MCF 10A (cell line): ENCODE results near the gene MTA2. TPM values are rescaled to one million over a fixed set of nuclear protein-coding genes. Genes with fewer than 3 reads are reported as not detected.
"Not testable (repeated sequence)": the region's sequence is repeated elsewhere in the genome, so short reads cannot be mapped to it uniquely, and the experiment has no call there.

Experiments
- BruUV-seq: library from RNA; stranded (reverse); fragments of 400-500 nt; replicated peaks from 2 replicates; lab custom pipeline; 2021; lab: Mats Ljungman, UMichigan
- CTCF ChIA-PET: fragments of 300-600 bp; sonication (Branson Sonifier 250); formaldehyde crosslinking; extraction: SDS; loops from one replicate; lab custom pipeline; 2021; ENCODE audit warnings: antibody characterized with exemption, inconsistent platforms; lab: Yijun Ruan, JAX
- POLR2A ChIA-PET: fragments of 300-600, 350-650 bp; sonication (Branson Sonifier 250); formaldehyde crosslinking; extraction: SDS; loops from one replicate; lab custom pipeline; 2020; ENCODE audit warnings: antibody characterized with exemption, inconsistent platforms; lab: Yijun Ruan, JAX
- DNase-seq: peaks from one replicate; pipeline ENCODE4 v3.0.0-alpha.2; 2018; ENCODE audit not compliant: unreplicated experiment
- H3K27ac Mint-ChIP-seq: one replicate; pipeline ENCODE4 v1.8.0; 2022; ENCODE audit warnings: mild to moderate bottlenecking, low read depth, mixed read lengths; ENCODE audit not compliant: unreplicated experiment
- H3K27me3 Mint-ChIP-seq: one replicate; pipeline ENCODE4 v1.8.0; 2022; ENCODE audit warnings: mixed read lengths; ENCODE audit not compliant: insufficient read depth, unreplicated experiment
- H3K36me3 Mint-ChIP-seq: one replicate; pipeline ENCODE4 v1.8.0; 2022; ENCODE audit warnings: mild to moderate bottlenecking, moderate library complexity, mixed read lengths; ENCODE audit not compliant: insufficient read depth, unreplicated experiment
- H3K4me1 Mint-ChIP-seq: one replicate; pipeline ENCODE4 v1.8.0; 2022; ENCODE audit warnings: mixed read lengths; ENCODE audit not compliant: insufficient read depth, unreplicated experiment
- H3K4me3 Mint-ChIP-seq: one replicate; pipeline ENCODE4 v1.8.0; 2022; ENCODE audit warnings: mild to moderate bottlenecking, moderate library complexity, mixed read lengths; ENCODE audit not compliant: unreplicated experiment
- H3K9me3 Mint-ChIP-seq: one replicate; pipeline ENCODE4 v1.8.0; 2022; ENCODE audit warnings: mixed read lengths; ENCODE audit not compliant: unreplicated experiment
- CTCF ChIP-seq: fragments of 200-600 bp; IDR thresholded peaks from one replicate; pipeline ENCODE4 v1.8.0; 2022; ENCODE audit warnings: antibody characterized with exemption, mild to moderate bottlenecking; ENCODE audit not compliant: unreplicated experiment
- intact Hi-C: fragments of 100-400 bp; cut with micrococcal nuclease; formaldehyde crosslinking; loops from 2 replicates; pipeline ENCODE4 v1.14.1; 2022
- total RNA-seq: library from RNA; stranded (reverse); gene quantifications from 2 replicates; pipeline ENCODE4 v1.2.3, GENCODE V29; 2022

Gene MTA2
- total RNA-seq, 1 experiment from 2014 or later, result 176 TPM

- POLR2A ChIA-PET, result interaction anchor here (0.6 to 6.9 kb wide), 51 partner anchors 9 to 996 kb away, joined by 3 to 164 read pairs (median 6); partner anchors contain the start of genes AHNAK, B3GAT3, C11orf98 and CSKMT
- CTCF ChIA-PET, result interaction anchor here (0.7 to 1.3 kb wide), 8 partner anchors 15 to 179 kb away, joined by 3 to 5 read pairs (median 4); no protein-coding TSS in a partner anchor
- Mint-ChIP-seq H3K27me3 (no peaks in the 10 kb centered on the region), H3K4me3 (peak within 1 kb of the TSS; percentile 100), H3K36me3 (peaks cover 76% of the 10 kb centered on the region), H3K4me1 (peaks cover 30% of the 10 kb centered on the region), H3K27ac (peak within 1 kb of the TSS; percentile 100), H3K9me3 (no peaks in the 10 kb centered on the region)
- BruUV-seq, result no TSS peak
- intact Hi-C loops, result loop anchor here (1.0 to 5.0 kb wide), 2 partner anchors 18 to 39 kb away; partner anchors contain the start of genes EML3, ROM1 and TUT1
- TF ChIP-seq CTCF, result no peak
- peak; percentile 100 for DNase-seq
Observed at GRCh38 chr11:62573592-62574362, 27.9 kb downstream of the MTA2 start, which contains the start of gene EEF1G. Gene EEF1G (minus strand): TSS chr11:62573891. CDS start chr11:62573842, 49 bp downstream.

- ChIA-PET POLR2A (interaction anchor here (0.5 to 6.9 kb wide), 54 partner anchors 8 to 1593 kb away, joined by 3 to 164 read pairs (median 6); partner anchors contain the start of genes AHNAK, B3GAT3, C11orf98 and CSKMT), CTCF (interaction anchor here (0.6 to 1.6 kb wide), 11 partner anchors 13 to 178 kb away, joined by 3 to 8 read pairs (median 4); no protein-coding TSS in a partner anchor)
- H3K9me3 Mint-ChIP-seq, result no peaks in the 10 kb centered on the region
- no peaks in the 10 kb centered on the region for H3K27me3 Mint-ChIP-seq
- intact Hi-C loops, result loop anchor here (5.0 kb wide), 1 partner anchor 39 kb away; the partner anchor contains the start of genes EML3 and ROM1
- H3K4me3 Mint-ChIP-seq, result peak overlapping the region; percentile 100
- BruUV-seq, result TSS peak; percentile 65
- TF ChIP-seq CTCF, result no peak
- peak; percentile 25 for DNase-seq
- H3K27ac Mint-ChIP-seq, result peak overlapping the region; percentile 100
- peaks cover 76% of the 10 kb centered on the region for H3K36me3 Mint-ChIP-seq
- peaks cover 30% of the 10 kb centered on the region for H3K4me1 Mint-ChIP-seq
Observed at GRCh38 chr11:62573006-62573591, 28.6 kb downstream of the MTA2 start.

GRCh38 chr11:62572431-62572830 is 29.2 kb downstream of the MTA2 start:
- TF ChIP-seq CTCF, result no peak
- Mint-ChIP-seq H3K27ac (peak overlapping the region; percentile 100), H3K36me3 (peaks cover 76% of the 10 kb centered on the region), H3K4me1 (peaks cover 33% of the 10 kb centered on the region), H3K4me3 (peak overlapping the region; percentile 100), H3K27me3 (no peaks in the 10 kb centered on the region), H3K9me3 (no peaks in the 10 kb centered on the region)
- no peak for DNase-seq
- BruUV-seq, result no TSS peak
- ChIA-PET POLR2A (interaction anchor here (0.5 to 6.9 kb wide), 20 partner anchors 9 to 1594 kb away, joined by 3 to 164 read pairs (median 3); partner anchors contain the start of genes AHNAK, B3GAT3, C11orf98 and CSKMT), CTCF (interaction anchor here (0.6 to 1.6 kb wide), 7 partner anchors 12 to 178 kb away, joined by 3 to 8 read pairs (median 4); no protein-coding TSS in a partner anchor)
- intact Hi-C loops, result loop anchor here (5.0 kb wide), 1 partner anchor 40 kb away; the partner anchor contains the start of genes EML3 and ROM1

- Mint-ChIP-seq H3K4me3 (peak overlapping the region; percentile 100), H3K27ac (peak overlapping the region; percentile 100), H3K36me3 (peaks cover 76% of the 10 kb centered on the region), H3K4me1 (peaks cover 42% of the 10 kb centered on the region)
- H3K9me3 Mint-ChIP-seq, DNase-seq, BruUV-seq, H3K27me3 Mint-ChIP-seq: not testable (repeated sequence)
- CTCF ChIA-PET, result interaction anchor here (1.0 to 2.3 kb wide), 5 partner anchors 8 to 71 kb away, joined by 3 to 14 read pairs (median 5); no protein-coding TSS in a partner anchor
- POLR2A ChIA-PET, result interaction anchor here (0.6 to 6.9 kb wide), 5 partner anchors 11 to 1737 kb away, joined by 3 to 164 read pairs (median 28); partner anchors contain the start of genes AHNAK and TUT1
- intact Hi-C loops, result loop anchor here (5.0 kb wide), 1 partner anchor 41 kb away; the partner anchor contains the start of genes EML3 and ROM1
Observed at GRCh38 chr11:62571493-62571892, 30.2 kb downstream of the MTA2 start.

GRCh38 chr11:62570903-62571302 is 30.8 kb downstream of the MTA2 start:
- not testable (repeated sequence) for H3K27me3 Mint-ChIP-seq, DNase-seq, BruUV-seq, H3K9me3 Mint-ChIP-seq, H3K4me3 Mint-ChIP-seq
- peaks cover 48% of the 10 kb centered on the region for H3K4me1 Mint-ChIP-seq
- POLR2A ChIA-PET, result interaction anchor here (0.9 to 6.9 kb wide), 6 partner anchors 11 to 41 kb away, joined by 3 to 164 read pairs (median 18); partner anchors contain the start of genes AHNAK and TUT1
- H3K36me3 Mint-ChIP-seq, result peaks cover 82% of the 10 kb centered on the region
- peak overlapping the region; percentile 100 for H3K27ac Mint-ChIP-seq
- CTCF ChIA-PET, result interaction anchor here (0.6 to 2.3 kb wide), 11 partner anchors 8 to 210 kb away, joined by 3 to 14 read pairs (median 3); no protein-coding TSS in a partner anchor
- intact Hi-C loops, result loop anchor here (5.0 kb wide), 1 partner anchor 41 kb away; the partner anchor contains the start of genes EML3 and ROM1
